Stimulated activated naive CD4-positive, alpha-beta T cell treated with Interleukin-2 at 50 U/mL for 16 hours (primary cell): ENCODE results near the gene LHFPL4.
"Not testable (repeated sequence)": the region's sequence is repeated elsewhere in the genome, so short reads cannot be mapped to it uniquely, and the experiment has no call there.

ENCODE experiments used
- DNase-seq: peaks from one replicate; lab custom pipeline; 2025; lab: John Stamatoyannopoulos, UW

Gene LHFPL4

GRCh38 chr3:9536212-9536611 is 17.4 kb downstream of the LHFPL4 start:
- no peak for DNase-seq

- no peak for DNase-seq
Measured at GRCh38 chr3:9534429-9534828, 19.2 kb downstream of the LHFPL4 start.

GRCh38 chr3:9525078-9525477 is 28.5 kb downstream of the LHFPL4 start:
- DNase-seq: no peak

GRCh38 chr3:9514956-9515355 is 38.7 kb downstream of the LHFPL4 start:
- no peak for DNase-seq

- DNase-seq: no peak
Measured at GRCh38 chr3:9514306-9514705, 39.3 kb downstream of the LHFPL4 start.

- DNase-seq: no peak
Measured at GRCh38 chr3:9512456-9513045, 41.1 kb downstream of the LHFPL4 start.

GRCh38 chr3:9508781-9509180 is 44.8 kb downstream of the LHFPL4 start:
- no peak for DNase-seq

- no peak for DNase-seq
Measured at GRCh38 chr3:9507586-9508578, 45.7 kb downstream of the LHFPL4 start.

- peak; percentile 56 for DNase-seq
Measured at GRCh38 chr3:9503283-9503682, 50.3 kb downstream of the LHFPL4 start.

- no peak for DNase-seq
Measured at GRCh38 chr3:9501226-9501625, 52.4 kb downstream of the LHFPL4 start.

- peak; percentile 39 for DNase-seq
Measured at GRCh38 chr3:9500108-9501050, 53.2 kb downstream of the LHFPL4 start.

- DNase-seq: no peak
Measured at GRCh38 chr3:9499455-9500107, 54.0 kb downstream of the LHFPL4 start.

- no peak for DNase-seq
Measured at GRCh38 chr3:9498781-9499180, 54.8 kb downstream of the LHFPL4 start.

- DNase-seq: no peak
Measured at GRCh38 chr3:9497821-9498565, 55.6 kb downstream of the LHFPL4 start.

- no peak for DNase-seq
Measured at GRCh38 chr3:9496893-9497292, 56.7 kb downstream of the LHFPL4 start.

GRCh38 chr3:9494036-9494435 is 59.6 kb downstream of the LHFPL4 start:
- not testable (repeated sequence) for DNase-seq

- DNase-seq: no peak
Measured at GRCh38 chr3:9491506-9491905, 62.1 kb downstream of the LHFPL4 start.

GRCh38 chr3:9485248-9485647 is 68.4 kb downstream of the LHFPL4 start:
- no peak for DNase-seq

- no peak for DNase-seq
Measured at GRCh38 chr3:9480265-9480664, 73.4 kb downstream of the LHFPL4 start.

- no peak for DNase-seq
Measured at GRCh38 chr3:9476935-9477334, 76.7 kb downstream of the LHFPL4 start.

GRCh38 chr3:9474482-9474881 is 79.1 kb downstream of the LHFPL4 start:
- no peak for DNase-seq
